Mesendoderm (in vitro differentiated cells): ENCODE results near the gene LAMA2.
A peak's percentile ranks its signal among the peaks of the same experiment; 100 is the strongest.

Experiments
- DNase-seq: peaks from one replicate; pipeline ENCODE4 v3.0.0; 2013
- H2AK5ac ChIP-seq: 2 replicates; pipeline ENCODE4 v1.6.1; 2013; ENCODE audit warnings: low read length, inconsistent platforms
- H2BK120ac ChIP-seq: 2 replicates; pipeline ENCODE4 v1.6.1; 2013; ENCODE audit warnings: low read depth, mild to moderate bottlenecking, low read length, moderate library complexity, mixed read lengths
- H2BK15ac ChIP-seq: replicated peaks from 2 replicates; pipeline ENCODE4 v1.6.1; 2013; ENCODE audit warnings: low read depth, mild to moderate bottlenecking, moderate library complexity
- H2BK5ac ChIP-seq: 2 replicates; pipeline ENCODE4 v1.6.1; 2013; ENCODE audit warnings: low read length, inconsistent platforms
- H3K18ac ChIP-seq: 2 replicates; pipeline ENCODE4 v1.6.1; 2013; ENCODE audit warnings: mild to moderate bottlenecking, low read length, mixed read lengths
- H3K23ac ChIP-seq: one replicate; pipeline ENCODE4 v1.6.1; 2013; ENCODE audit warnings: low read length
- H3K27ac ChIP-seq: 2 replicates; pipeline ENCODE4 v1.5.1; 2013; ENCODE audit warnings: low read depth, mild to moderate bottlenecking, inconsistent platforms, low read length, moderate library complexity
- H3K27me3 ChIP-seq: 2 replicates; pipeline ENCODE4 v1.6.1; 2013; ENCODE audit warnings: low read length, control low read depth, mild to moderate bottlenecking, inconsistent platforms; ENCODE audit not compliant: insufficient read depth, poor library complexity
- H3K36me3 ChIP-seq: 2 replicates; pipeline ENCODE4 v1.6.1; 2013; ENCODE audit warnings: low read length, inconsistent platforms; ENCODE audit not compliant: control insufficient read depth, insufficient read depth
- H3K4ac ChIP-seq: one replicate; pipeline ENCODE4 v1.6.1; 2013; ENCODE audit warnings: low read depth, mild to moderate bottlenecking, low read length, moderate library complexity
- H3K4me1 ChIP-seq: 2 replicates; pipeline ENCODE4 v1.6.1; 2013; ENCODE audit warnings: low read depth, low read length, inconsistent platforms; ENCODE audit not compliant: control insufficient read depth
- H3K4me2 ChIP-seq: 2 replicates; pipeline ENCODE4 v1.6.1; 2013; ENCODE audit warnings: low read length
- H3K4me3 ChIP-seq: 2 replicates; pipeline ENCODE4 v1.5.1; 2013; ENCODE audit warnings: mild to moderate bottlenecking, low read length
- H3K56ac ChIP-seq: one replicate; pipeline ENCODE4 v1.6.1; 2013; ENCODE audit warnings: low read length
- H3K79me1 ChIP-seq: 2 replicates; pipeline ENCODE4 v1.6.1; 2013; ENCODE audit warnings: low read length, inconsistent platforms
- H3K79me2 ChIP-seq: 2 replicates; pipeline ENCODE4 v1.6.1; 2013; ENCODE audit warnings: mild to moderate bottlenecking, low read length; ENCODE audit not compliant: control insufficient read depth, insufficient read depth
- H3K9ac ChIP-seq: 2 replicates; pipeline ENCODE4 v1.6.1; 2013; ENCODE audit warnings: low read length, inconsistent platforms
- H4K5ac ChIP-seq: one replicate; pipeline ENCODE4 v1.6.1; 2013; ENCODE audit warnings: low read length
- H4K8ac ChIP-seq: one replicate; pipeline ENCODE4 v1.6.1; 2013; ENCODE audit warnings: low read depth, mild to moderate bottlenecking, control low read depth, low read length, moderate library complexity
- WGBS: extraction: QIAGEN DNeasy Blood & Tissue Kit; methylation state at CpG from one replicate; pipeline ENCODE4 v1.1.7; 2013; ENCODE audit warnings: low lambda C conversion rate, missing lambda C conversion rate; ENCODE audit not compliant: insufficient coverage; ENCODE audit errors: extremely low coverage; 5-methylcytosine and 5-hydroxymethylcytosine counted together

Gene LAMA2

DNA sequence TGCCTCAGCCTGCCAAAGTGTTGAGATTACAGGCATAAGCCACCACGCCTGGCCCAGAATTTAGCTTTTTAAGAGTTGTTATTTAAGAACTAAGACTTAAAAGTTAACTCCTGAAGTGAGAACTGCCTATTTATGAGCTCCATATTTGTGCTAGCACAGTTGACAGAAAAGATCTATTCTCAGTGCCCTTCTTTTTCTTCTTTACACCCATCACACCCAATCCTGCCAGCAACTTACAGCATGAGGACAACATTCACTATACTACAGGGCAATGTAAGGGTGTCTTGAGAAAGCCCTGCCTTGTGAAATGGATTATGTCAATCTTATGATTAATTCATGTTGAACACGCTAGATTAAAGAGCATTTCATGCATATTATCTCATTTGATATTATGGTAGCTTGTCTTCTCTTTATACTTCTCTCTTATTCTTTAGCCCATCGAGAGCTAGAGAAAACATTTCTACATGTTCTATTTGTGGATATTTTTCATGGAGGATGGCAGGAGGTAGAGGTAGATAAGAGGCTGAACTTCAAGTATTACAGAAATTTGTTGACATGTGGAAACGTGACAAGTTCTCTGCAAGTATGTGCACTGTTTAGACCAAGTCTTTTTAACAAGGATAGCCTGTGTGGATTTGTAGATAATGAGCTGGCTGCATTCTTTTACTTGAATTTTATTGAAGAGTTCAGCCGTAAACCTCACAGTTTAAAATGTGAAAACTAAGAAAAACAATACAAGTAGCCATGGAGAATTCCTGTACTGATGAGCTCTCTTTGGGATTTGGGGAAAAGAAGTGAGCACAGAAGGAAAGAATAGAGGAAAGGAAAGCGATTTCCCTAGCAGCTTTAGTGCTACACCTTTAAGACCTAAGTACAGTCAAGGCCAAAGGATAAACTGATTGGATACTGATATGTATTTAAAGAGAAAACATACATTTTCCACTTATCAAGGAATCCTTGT is 614.8 kb downstream of the LAMA2 start:
- Histone ChIP-seq H3K56ac (no peak overlapping the region), H3K79me1 (no peaks in the 10 kb centered on the region), H4K8ac (no peak overlapping the region), H2BK5ac (no peak overlapping the region), H2BK120ac (no peak overlapping the region), H3K18ac (no peak overlapping the region), H4K5ac (no peak overlapping the region), H3K27me3 (no peaks in the 10 kb centered on the region), H3K4me3 (no peak overlapping the region), H3K4me1 (no peaks in the 10 kb centered on the region), H3K9ac (no peak overlapping the region), H3K27ac (no peak overlapping the region), H3K4ac (no peak overlapping the region), H3K36me3 (no peaks in the 10 kb centered on the region), H2BK15ac (no peak overlapping the region), H3K79me2 (no peaks in the 10 kb centered on the region), H3K4me2 (no peak overlapping the region), H2AK5ac (no peak overlapping the region), H3K23ac (no peak overlapping the region)
- no CpG with 5 or more reads among the region's 6 CpGs for WGBS
- DNase-seq = no peak

DNA sequence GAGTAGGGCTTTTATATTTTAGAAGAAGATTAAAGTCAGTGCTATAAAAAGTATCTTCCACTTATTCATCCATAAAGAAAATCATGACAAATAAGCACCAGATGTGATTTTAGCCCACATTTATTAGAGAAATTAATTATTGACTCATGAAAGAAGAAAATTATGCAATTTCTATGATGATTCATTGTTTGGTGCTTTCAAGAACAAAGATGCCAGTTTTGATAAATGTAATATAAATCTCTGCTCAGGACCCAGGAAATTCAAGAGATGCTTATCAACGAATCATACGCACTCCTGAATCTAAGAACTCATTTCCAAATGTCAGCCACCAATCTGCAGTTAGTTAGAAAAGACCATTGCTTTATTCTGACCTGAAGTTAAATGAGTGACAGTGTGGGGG is 615.6 kb downstream of the LAMA2 start:
- Histone ChIP-seq H3K18ac (no peak overlapping the region), H3K4ac (no peak overlapping the region), H3K27ac (no peak overlapping the region), H3K23ac (no peak overlapping the region), H3K56ac (no peak overlapping the region), H2BK5ac (no peak overlapping the region), H3K4me1 (no peaks in the 10 kb centered on the region), H3K36me3 (no peaks in the 10 kb centered on the region), H4K8ac (no peak overlapping the region), H2AK5ac (no peak overlapping the region), H3K79me1 (no peaks in the 10 kb centered on the region), H3K79me2 (no peaks in the 10 kb centered on the region), H3K27me3 (no peaks in the 10 kb centered on the region), H3K4me3 (no peak overlapping the region), H4K5ac (no peak overlapping the region), H3K9ac (no peak overlapping the region), H3K4me2 (no peak overlapping the region), H2BK120ac (no peak overlapping the region), H2BK15ac (no peak overlapping the region)
- WGBS = no CpG with 5 or more reads among the region's 2 CpGs
- DNase-seq = no peak

DNA sequence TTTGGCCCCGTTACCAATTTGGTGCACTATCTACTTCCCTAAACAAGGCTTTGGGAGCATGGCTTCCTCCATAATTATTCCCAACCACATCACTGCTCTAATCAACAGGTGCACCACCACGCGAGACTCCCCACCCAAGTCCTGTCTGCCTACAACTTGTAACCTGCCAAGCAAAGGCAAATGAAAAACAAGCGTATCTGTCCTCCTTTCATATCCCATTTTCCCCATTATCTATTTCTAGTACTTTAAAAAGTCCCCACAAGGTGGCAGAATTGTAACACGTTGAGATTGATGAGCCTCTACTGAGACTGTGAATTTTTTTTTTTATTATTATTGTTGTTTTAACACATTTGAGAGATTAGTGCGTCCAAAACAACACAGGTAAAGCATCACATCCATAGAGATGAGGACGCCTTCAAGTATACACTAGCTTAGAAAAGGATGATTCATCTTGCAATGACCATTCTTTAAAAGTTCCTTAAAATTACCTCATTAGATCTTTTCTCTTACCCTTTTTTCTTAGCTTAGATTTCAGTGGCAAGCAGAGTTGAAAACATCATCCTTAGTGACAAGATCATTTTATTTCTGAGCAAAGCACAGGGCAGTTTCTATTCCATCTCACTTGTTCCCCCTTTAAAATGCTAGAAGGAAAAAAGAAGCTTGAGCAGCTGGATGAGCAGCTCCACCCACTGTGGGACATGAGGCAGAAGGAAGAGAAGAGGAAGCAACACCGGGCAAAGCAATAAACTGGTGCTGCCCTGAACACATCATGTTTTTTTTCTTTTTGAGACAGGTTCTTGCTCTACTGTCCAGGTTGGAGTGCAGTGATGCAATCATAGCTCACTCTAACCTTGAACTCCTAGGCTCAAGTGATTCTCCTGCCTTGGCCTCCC is 616.3 kb downstream of the LAMA2 start:
- Histone ChIP-seq H3K4me3 (no peak overlapping the region), H3K9ac (no peak overlapping the region), H3K79me1 (no peaks in the 10 kb centered on the region), H4K5ac (no peak overlapping the region), H3K4ac (no peak overlapping the region), H3K18ac (no peak overlapping the region), H3K4me2 (no peak overlapping the region), H2BK120ac (no peak overlapping the region), H2AK5ac (no peak overlapping the region), H3K4me1 (no peaks in the 10 kb centered on the region), H3K79me2 (no peaks in the 10 kb centered on the region), H2BK5ac (no peak overlapping the region), H4K8ac (no peak overlapping the region), H3K56ac (no peak overlapping the region), H3K23ac (no peak overlapping the region), H3K36me3 (no peaks in the 10 kb centered on the region), H3K27me3 (no peaks in the 10 kb centered on the region), H3K27ac (no peak overlapping the region), H2BK15ac (no peak overlapping the region)
- no CpG with 5 or more reads among the region's 8 CpGs for WGBS
- peak; percentile 58 for DNase-seq

DNA sequence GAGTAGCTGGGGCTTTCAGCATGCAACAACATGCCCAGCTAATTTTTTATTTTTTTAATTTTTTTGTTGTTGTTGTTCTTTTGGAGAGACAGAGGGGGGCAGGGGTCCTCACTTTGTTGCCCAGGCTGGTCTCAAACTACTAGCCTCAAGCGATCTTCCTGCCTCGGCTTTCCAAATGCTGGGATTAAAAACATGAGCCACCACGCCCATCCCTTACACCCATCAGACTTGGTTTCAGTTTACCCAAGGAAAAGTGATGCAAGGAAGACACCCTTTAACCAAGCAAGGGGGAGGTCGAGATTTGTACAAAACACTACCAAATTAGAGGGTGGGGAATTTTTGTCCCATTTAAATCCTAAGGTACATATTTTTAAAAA is 616.9 kb downstream of the LAMA2 start:
- H2BK5ac ChIP-seq = no peak overlapping the region
- no peak overlapping the region for H4K8ac ChIP-seq
- H4K5ac ChIP-seq = no peak overlapping the region
- no peaks in the 10 kb centered on the region for H3K79me2 ChIP-seq
- no peaks in the 10 kb centered on the region for H3K27me3 ChIP-seq
- H3K79me1 ChIP-seq = no peaks in the 10 kb centered on the region
- H3K4ac ChIP-seq = no peak overlapping the region
- H3K9ac ChIP-seq = no peak overlapping the region
- no peak overlapping the region for H2AK5ac ChIP-seq
- no CpG with 5 or more reads among the region's 4 CpGs for WGBS
- DNase-seq = no peak
- no peak overlapping the region for H3K18ac ChIP-seq
- no peak overlapping the region for H2BK15ac ChIP-seq
- no peak overlapping the region for H3K27ac ChIP-seq
- no peaks in the 10 kb centered on the region for H3K36me3 ChIP-seq
- H3K4me2 ChIP-seq = no peak overlapping the region
- H3K23ac ChIP-seq = no peak overlapping the region
- H2BK120ac ChIP-seq = no peak overlapping the region
- no peak overlapping the region for H3K56ac ChIP-seq
- H3K4me3 ChIP-seq = no peak overlapping the region
- H3K4me1 ChIP-seq = no peaks in the 10 kb centered on the region

DNA sequence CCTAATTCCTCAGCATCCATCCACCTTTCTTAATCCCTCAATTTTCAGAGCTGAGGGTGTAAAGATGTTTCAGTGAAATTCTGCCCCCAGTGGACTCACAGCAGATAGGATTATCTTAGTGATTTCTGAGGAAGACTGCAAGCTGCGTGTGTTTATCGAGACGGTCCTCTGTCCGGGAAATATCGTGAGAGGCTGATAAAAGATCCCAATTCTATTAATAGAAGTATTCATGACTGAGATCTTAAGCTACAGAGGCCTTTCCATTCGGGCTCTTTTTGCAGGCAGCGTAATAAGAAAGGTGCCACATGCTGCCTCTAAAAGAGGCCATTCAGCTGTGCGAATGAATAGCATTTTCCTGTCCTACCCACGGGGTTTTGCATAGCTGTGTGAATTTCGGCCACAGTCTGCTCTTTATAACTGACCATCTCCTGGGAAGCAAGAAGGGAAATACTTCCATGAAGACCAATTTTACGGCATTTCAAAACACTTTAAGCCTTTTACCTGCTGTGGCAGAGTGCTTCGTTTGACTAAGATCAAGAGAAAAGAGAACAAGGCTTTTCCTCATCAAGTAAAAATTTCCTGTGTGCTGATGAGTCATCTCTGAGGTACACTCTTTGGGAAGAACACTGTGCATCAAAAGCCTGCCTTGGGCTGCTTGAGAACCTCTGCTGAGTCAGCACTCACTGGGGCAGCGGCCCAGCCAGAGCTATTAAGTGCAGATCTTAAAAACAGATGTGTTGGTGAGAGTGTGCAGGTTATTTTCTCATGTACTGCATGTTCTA is 618.2 kb downstream of the LAMA2 start:
- Histone ChIP-seq H3K18ac (no peak overlapping the region), H3K4ac (no peak overlapping the region), H3K27ac (peak overlapping the region; percentile 19), H3K4me1 (no peaks in the 10 kb centered on the region), H3K56ac (peak overlapping the region; percentile 53), H4K8ac (no peak overlapping the region), H3K79me2 (no peaks in the 10 kb centered on the region), H2AK5ac (no peak overlapping the region), H3K9ac (no peak overlapping the region), H3K79me1 (no peaks in the 10 kb centered on the region), H3K23ac (no peak overlapping the region), H3K27me3 (no peaks in the 10 kb centered on the region), H3K4me3 (no peak overlapping the region), H2BK15ac (no peak overlapping the region), H3K36me3 (no peaks in the 10 kb centered on the region), H4K5ac (no peak overlapping the region), H2BK120ac (no peak overlapping the region), H3K4me2 (no peak overlapping the region), H2BK5ac (no peak overlapping the region)
- peak; percentile 88 for DNase-seq
- WGBS = no CpG with 5 or more reads among the region's 13 CpGs
